NK-92 (cell line): ENCODE measurements around the gene ANXA11.

Source experiments
- DNase-seq: peaks from one replicate; lab custom pipeline; 2025; ENCODE audit not compliant: unreplicated experiment; lab: John Stamatoyannopoulos, UW

Gene ANXA11

GRCh38 chr10:80118669-80119068, 86.7 kb downstream of the ANXA11 start:
- DNase-seq = no peak

- no peak for DNase-seq
Observed at GRCh38 chr10:80110986-80111385, 94.4 kb downstream of the ANXA11 start.

- no peak for DNase-seq
Observed at GRCh38 chr10:80108576-80109239, 96.6 kb downstream of the ANXA11 start.

- no peak for DNase-seq
Observed at GRCh38 chr10:80104066-80104926, 101.0 kb downstream of the ANXA11 start.
